ENCODE data around the gene MGMT.

GRCh38 chr10:129780901-129781795 is 314.1 kb downstream of the MGMT start:
- TF ChIP-seq, protein P1, sequence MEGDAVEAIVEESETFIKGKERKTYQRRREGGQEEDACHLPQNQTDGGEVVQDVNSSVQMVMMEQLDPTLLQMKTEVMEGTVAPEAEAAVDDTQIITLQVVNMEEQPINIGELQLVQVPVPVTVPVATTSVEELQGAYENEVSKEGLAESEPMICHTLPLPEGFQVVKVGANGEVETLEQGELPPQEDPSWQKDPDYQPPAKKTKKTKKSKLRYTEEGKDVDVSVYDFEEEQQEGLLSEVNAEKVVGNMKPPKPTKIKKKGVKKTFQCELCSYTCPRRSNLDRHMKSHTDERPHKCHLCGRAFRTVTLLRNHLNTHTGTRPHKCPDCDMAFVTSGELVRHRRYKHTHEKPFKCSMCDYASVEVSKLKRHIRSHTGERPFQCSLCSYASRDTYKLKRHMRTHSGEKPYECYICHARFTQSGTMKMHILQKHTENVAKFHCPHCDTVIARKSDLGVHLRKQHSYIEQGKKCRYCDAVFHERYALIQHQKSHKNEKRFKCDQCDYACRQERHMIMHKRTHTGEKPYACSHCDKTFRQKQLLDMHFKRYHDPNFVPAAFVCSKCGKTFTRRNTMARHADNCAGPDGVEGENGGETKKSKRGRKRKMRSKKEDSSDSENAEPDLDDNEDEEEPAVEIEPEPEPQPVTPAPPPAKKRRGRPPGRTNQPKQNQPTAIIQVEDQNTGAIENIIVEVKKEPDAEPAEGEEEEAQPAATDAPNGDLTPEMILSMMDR (IDR thresholded peaks at IDR 0.05): no peak
- TF ChIP-seq ZFX (IDR thresholded peaks at IDR 0.05; ENCODE audit: borderline replicate concordance): no peak

Measured in 22Rv1 (cell line).